ENCODE data around the gene RPS6KA4. TPM values are rescaled to one million over a fixed set of nuclear protein-coding genes. Genes with fewer than 3 reads are reported as not detected.

RPS6KA4 gene
- polyA plus RNA-seq, 1 of the 3 experiments (the other 2 are of a cell fraction) = 43.4 TPM

- Histone ChIP-seq H3K4me1 (ENCODE audit: control insufficient read depth in 1 of 2, insufficient read depth in 2 of 2, low read depth in 1 of 2, low read length in 1 of 2) (peaks cover 0 to 11% of the 10 kb centered on the region in 2 experiments; a peak in 1 of 4 replicates), H3K4me3 (ENCODE audit: low read depth in 2 of 2, low read length in 1 of 2) (peak overlapping the region; percentile 60 to 70)
- peak; percentile 29 for TF ChIP-seq CHD2 (IDR thresholded peaks at IDR 0.05; ENCODE audit: low read length, partially characterized antibody)
- no peak for TF ChIP-seq RCOR1 (IDR thresholded peaks at IDR 0.05; ENCODE audit: low read length)
- TF ChIP-seq SIN3A (IDR thresholded peaks at IDR 0.05; ENCODE audit: borderline replicate concordance, low read depth, low read length) = no peak
- peak; percentile 84 for TF ChIP-seq USF2 (IDR thresholded peaks at IDR 0.05; ENCODE audit: borderline replicate concordance, low read depth, low read length)
- no peak for TF ChIP-seq NFIC (IDR thresholded peaks at IDR 0.05; ENCODE audit: borderline replicate concordance)
- 0 out of 2 replicates have a peak, but pooled peaks have one; percentile 43 for TF ChIP-seq RFX5 (IDR thresholded peaks at IDR 0.05; ENCODE audit: low read length)
- no peak; the same call in none of the 2 replicates for TF ChIP-seq IRF3 (IDR thresholded peaks at IDR 0.05; ENCODE audit: low read depth, low read length)
- TF ChIP-seq TEAD4 (IDR thresholded peaks at IDR 0.05; ENCODE audit: borderline replicate concordance, insufficient read depth) = no peak
- no peak for TF ChIP-seq NRF1 (IDR thresholded peaks at IDR 0.05; ENCODE audit: low read depth, low read length)
- no peak for TF ChIP-seq GABPA (IDR thresholded peaks at IDR 0.05; ENCODE audit: low read depth)
- TF ChIP-seq MXI1 (IDR thresholded peaks at IDR 0.05; ENCODE audit: low read depth, low read length) = no peak; the same call in 1 of the 2 replicates
- TF ChIP-seq MEF2A (IDR thresholded peaks at IDR 0.05; ENCODE audit: borderline replicate concordance, low read depth) = no peak
- TF ChIP-seq TCF12 (IDR thresholded peaks at IDR 0.05) = no peak
- TF ChIP-seq TAF1 (IDR thresholded peaks at IDR 0.05; ENCODE audit: borderline replicate concordance, low read depth, low read length) = no peak
- TF ChIP-seq PBX3 (IDR thresholded peaks at IDR 0.05) = peak; percentile 25; the same call in 1 of the 2 replicates
- no peak for TF ChIP-seq JUND (IDR thresholded peaks at IDR 0.05)
- no peak for TF ChIP-seq RAD21 (IDR thresholded peaks at IDR 0.05; ENCODE audit: low read length)
- no peak for TF ChIP-seq ZBTB33 (IDR thresholded peaks at IDR 0.05; ENCODE audit: borderline replicate concordance, low read depth)
- TF ChIP-seq EZH2phosphoT487 (IDR thresholded peaks at IDR 0.05; ENCODE audit: borderline replicate concordance, low read depth) = no peak
- TF ChIP-seq MAX (IDR thresholded peaks at IDR 0.05; ENCODE audit: low read depth) = no peak
- TF ChIP-seq POLR2AphosphoS5 (IDR thresholded peaks at IDR 0.05; ENCODE audit: low read depth, low read length) = peak; percentile 88
- TF ChIP-seq ELF1 (IDR thresholded peaks at IDR 0.05) = no peak; the same call in 1 of the 2 replicates
- TF ChIP-seq FOSL2 (IDR thresholded peaks at IDR 0.05; ENCODE audit: borderline replicate concordance, low read depth) = no peak
- TF ChIP-seq REST (IDR thresholded peaks at IDR 0.05; ENCODE audit: low read depth, low read length) = no peak
These were observed 14.0 kb downstream of the RPS6KA4 start for GRCh38 chr11:64372802-64373597.

More at GRCh38 chr11:64372802-64373597, 14.0 kb downstream of the RPS6KA4 start:
- peak overlapping the region; percentile 60 to 90 for H3K27ac ChIP-seq (ENCODE audit: low read depth in 2 of 2, low read length in 1 of 2)
- H3K4me2 ChIP-seq = peak overlapping the region; percentile 80
- peak; percentile 90 for DNase-seq
- H2AFZ ChIP-seq (ENCODE audit: low read depth) = peak overlapping the region; percentile 47; the same call in 1 of the 2 replicates
- peak overlapping the region; percentile 63 for H3K9ac ChIP-seq
- H3K36me3 ChIP-seq (replicated peaks in 1 of 2; ENCODE audit: control insufficient read depth in 1 of 2, insufficient read depth in 2 of 2, low read length in 1 of 2) = peaks cover 0 to 14% of the 10 kb centered on the region in 2 experiments
- H3F3A ChIP-seq (replicated peaks; ENCODE audit: insufficient read depth) = peaks cover 10% of the 10 kb centered on the region
- no peaks in the 10 kb centered on the region for H4K20me1 ChIP-seq (ENCODE audit: insufficient read depth)
- no peaks in the 10 kb centered on the region for H3K79me2 ChIP-seq (ENCODE audit: insufficient read depth)
- H3K27me3 ChIP-seq (ENCODE audit: insufficient read depth) = no peaks in the 10 kb centered on the region
- 36% methylated on average over 10 of the region's 18 CpGs for WGBS (ENCODE audit: low lambda C conversion rate)
- POLR2A ChIA-PET = interaction anchor here (0.6 to 1.5 kb wide), 10 partner anchors 11 to 591 kb away, joined by 3 to 7 read pairs (median 3); partner anchors contain the start of genes PRDX5, RPS6KA4 and TRMT112
- H3K9me2 ChIP-seq = no peaks in the 10 kb centered on the region
- H3K9me3 ChIP-seq = no peaks in the 10 kb centered on the region
- CTCF ChIA-PET = interaction anchor here (1.0 to 1.6 kb wide), 5 partner anchors 13 to 76 kb away, joined by 3 to 4 read pairs (median 3); no protein-coding TSS in a partner anchor

All from SK-N-SH (cell line).